Heart left ventricle (tissue), 16 donors: ENCODE data around the gene MYO1C. TPM values are rescaled to one million over a fixed set of nuclear protein-coding genes. Genes with fewer than 3 reads are reported as not detected.

Source experiments
- ATAC-seq, 4 donors: fragments of 200-7000 bp; cut with Tn5 transposase; one replicate each; pipeline ENCODE4 v1.9.1; 2020 to 2022; ENCODE audit warnings: moderate library complexity in 4 of 4, mild to moderate bottlenecking in 3 of 4, moderate number of reproducible peaks in 1 of 4
- DNase-seq, 5 donors: peaks; one replicate each; pipeline ENCODE4 v3.0.0-alpha.2; 2020
- H3K27ac ChIP-seq, 12 donors: fragments of 200-600 bp; sonication (generic) in 4 of 12; one replicate each; pipeline versions ENCODE4 v1.5.0 to v1.8.0; 2016 to 2022; ENCODE audit warnings: mild to moderate bottlenecking in 2 of 12
- H3K27me3 ChIP-seq, 9 donors: fragments of 200-600 bp; sonication (generic) in 2 of 9; one replicate each; pipeline versions ENCODE4 v1.5.1 to v1.8.0; 2016 to 2022; ENCODE audit warnings: mild to moderate bottlenecking in 3 of 9
- H3K36me3 ChIP-seq, 9 donors: fragments of 200-600 bp; sonication (generic) in 2 of 9; one replicate each; pipeline versions ENCODE4 v1.5.0 to v1.8.0; 2018 to 2022; ENCODE audit warnings: mild to moderate bottlenecking in 2 of 9
- H3K4me1 ChIP-seq, 12 donors: fragments of 200-600 bp; sonication (generic) in 4 of 12; one replicate each; pipeline versions ENCODE4 v1.5.0 to v1.8.0; 2016 to 2022; ENCODE audit warnings: mild to moderate bottlenecking in 3 of 12
- H3K4me3 ChIP-seq, 12 donors: fragments of 200-600 bp; sonication (generic) in 4 of 12; one replicate each; pipeline versions ENCODE4 v1.5.0 to v1.8.0; 2017 to 2022; ENCODE audit warnings: mild to moderate bottlenecking in 9 of 12, moderate library complexity in 4 of 12
- H3K9me3 ChIP-seq, 12 donors: fragments of 200-600 bp; sonication (generic) in 4 of 12; one replicate each; pipeline versions ENCODE4 v1.5.0 to v1.8.0; 2016 to 2022; ENCODE audit warnings: mild to moderate bottlenecking in 1 of 12
- POLR2A ChIP-seq, 2 donors: fragments of 450-650 bp; IDR thresholded peaks; one replicate each; pipeline ENCODE4 v1.6.1; 2017; ENCODE audit warnings: antibody characterized with exemption in 2 of 2, mild to moderate bottlenecking in 2 of 2, moderate library complexity in 2 of 2
- WGBS, 4 donors: extraction: QIAGEN DNeasy Blood & Tissue Kit in 2 of 4; methylation state at CpG; one replicate each; pipeline versions ENCODE4 v1.1.5 to v1.1.7; 2013 to 2018; 5-methylcytosine and 5-hydroxymethylcytosine counted together
- intact Hi-C, 10 donors: fragments of 100-400 bp; cut with DNase I; formaldehyde crosslinking; loops; one replicate each; pipeline versions ENCODE4 v1.11.1 to v1.14.2; 2022
- polyA plus RNA-seq, 2 donors: library from polyadenylated mRNA; stranded (reverse); fragments of 200-250 nt; gene quantifications; one replicate each; pipeline ENCODE4 v1.2.3, GENCODE V29; 2013
- total RNA-seq, 9 donors: library from RNA; depleted of rRNA in 2 of 9; stranded (reverse); fragments of >200 nt in 2 of 9; fragmentation: NEBNext Ultra II Directional in 3 of 9; extraction: Animal tissue kit (Norgen Biotek cat#: 25700) in 3 of 9; gene quantifications; one replicate each; pipeline versions ENCODE4 v1.1.0 to v1.2.4, GENCODE V29; 2016 to 2023
- TF ChIP-seq, protein P1 (sequence below), 12 donors: fragments of 200-600 bp; sonication (generic) in 4 of 12; IDR thresholded peaks; one replicate each; pipeline versions ENCODE4 v1.5.0 to v1.8.0; 2018 to 2022; ENCODE audit warnings: antibody characterized with exemption in 12 of 12, mild to moderate bottlenecking in 5 of 12
- donor health status: ischemic (EF 13 %, LVEDD 7.1; RV severe dilation, severe dysfunction).
- donor health status: healthy with polysubstance abuse.
- donor health status: DM: no; HTN: yes; CAD: no.
- donor health status: DM: no; HTN: no; CAD: no.
- donor health status: ischemic (EF 25% LVEDD 6.9; RV normal size, moderate dysfunction).
- donor health status: ischemic (EF 25% LVEDD 5.7; RV mildly dilated, moderate dysfunction).
- donor health status: healthy.
- donor health status: DM: yes; HTN: yes; CAD: no.
- donor health status: ischemic (EF 35%, LVEDD 5.7; RV mildly dilated, moderate dysfunction).
- donor health status: nonischemic (EF 11% LVEDD 7.7; RV severe dilation, severe dysfunction).
- donor health status: DM: yes; HTN: yes; CAD: no.
- donor health status: PGD.
- donor health status: ischemic (EF 29% LVEDD 5.4; RV normal size, mild dysfunction).
- donor health status: nonischemic (EF 23%, LVEDD 6.1; RV moderate dilation, normal function).

Gene MYO1C
- total and polyA plus RNA-seq, 11 donors: 89.6 to 259 (median 174) TPM

DNA sequence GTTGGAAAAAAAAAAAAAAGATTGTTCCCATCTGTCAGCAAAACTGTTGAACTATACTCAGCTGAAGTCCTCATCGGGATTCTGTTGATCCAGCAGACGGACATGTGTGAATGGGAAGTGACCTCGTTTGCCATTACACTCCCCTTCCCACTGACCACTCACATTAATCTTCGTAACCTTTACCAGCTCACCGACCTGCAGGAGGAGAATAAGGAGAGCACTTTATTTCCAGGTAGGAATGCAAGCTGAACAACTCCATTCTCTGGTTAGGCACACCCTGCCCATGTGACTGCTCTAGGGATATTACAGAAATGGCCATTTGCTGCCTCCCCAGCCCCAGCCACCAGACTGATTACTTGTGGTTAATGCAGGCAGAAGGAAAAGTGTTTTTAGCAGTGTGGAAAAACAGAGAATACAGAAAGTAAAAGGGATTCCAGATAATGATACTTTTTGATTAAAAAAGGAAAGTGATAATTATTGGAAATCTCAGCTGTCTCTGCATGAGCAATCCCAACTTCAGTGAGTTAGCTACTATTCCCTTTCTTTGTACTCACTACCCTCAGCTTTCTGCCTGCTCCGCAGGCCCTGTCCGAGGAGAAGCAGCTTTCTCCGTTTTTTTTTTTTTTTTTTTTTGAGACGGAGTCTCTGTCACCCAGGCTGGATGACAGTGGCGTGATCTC, 68.9 kb downstream of the MYO1C start:
- WGBS, 4 donors: 55 to 67% (median 58%) methylated on average over 10 of the region's 10 CpGs
- H3K36me3 ChIP-seq: peaks cover 0 to 79% (median 63%) of the 10 kb centered on the region in 9 donors

DNA sequence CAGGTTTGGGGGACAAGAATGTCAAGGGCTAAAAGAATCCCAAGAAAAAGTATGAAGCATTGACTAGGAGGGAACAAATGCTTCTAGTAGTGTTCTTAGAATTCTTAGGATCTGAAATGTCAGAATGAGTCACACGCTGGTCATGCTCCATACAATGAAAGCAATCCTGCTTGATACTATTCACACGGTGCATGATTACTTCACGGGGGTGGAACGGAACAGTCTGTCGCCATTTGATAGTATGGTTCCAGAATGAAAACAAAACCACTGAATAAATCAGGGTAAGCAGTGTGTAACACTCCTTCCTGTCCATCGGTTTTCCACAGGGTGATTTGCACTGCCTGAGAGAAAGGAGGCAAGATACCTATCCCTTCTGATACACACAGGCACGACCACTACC, 69.6 kb downstream of the MYO1C start:
- intact Hi-C loops: no loop called here
- DNase-seq: peak in 1 of 5 donors; percentile 26
- WGBS, 4 donors: 31 to 52% (median 40%) methylated on average over 7 of the region's 7 CpGs

More for the DNA sequence above, 68.9 kb downstream of the MYO1C start:
- no peak for DNase-seq
- Histone ChIP-seq H3K27me3 (no peaks in the 10 kb centered on the region), H3K4me1 (peaks cover 0 to 30% (median 18%) of the 10 kb centered on the region in 12 donors), H3K4me3 (no peak overlapping the region), H3K27ac (peak overlapping the region in 9 of 12 donors; percentile 35 to 88 (median 67)), H3K9me3 (no peaks in the 10 kb centered on the region)
- intact Hi-C loops: no loop called here
- TF ChIP-seq, protein P1, sequence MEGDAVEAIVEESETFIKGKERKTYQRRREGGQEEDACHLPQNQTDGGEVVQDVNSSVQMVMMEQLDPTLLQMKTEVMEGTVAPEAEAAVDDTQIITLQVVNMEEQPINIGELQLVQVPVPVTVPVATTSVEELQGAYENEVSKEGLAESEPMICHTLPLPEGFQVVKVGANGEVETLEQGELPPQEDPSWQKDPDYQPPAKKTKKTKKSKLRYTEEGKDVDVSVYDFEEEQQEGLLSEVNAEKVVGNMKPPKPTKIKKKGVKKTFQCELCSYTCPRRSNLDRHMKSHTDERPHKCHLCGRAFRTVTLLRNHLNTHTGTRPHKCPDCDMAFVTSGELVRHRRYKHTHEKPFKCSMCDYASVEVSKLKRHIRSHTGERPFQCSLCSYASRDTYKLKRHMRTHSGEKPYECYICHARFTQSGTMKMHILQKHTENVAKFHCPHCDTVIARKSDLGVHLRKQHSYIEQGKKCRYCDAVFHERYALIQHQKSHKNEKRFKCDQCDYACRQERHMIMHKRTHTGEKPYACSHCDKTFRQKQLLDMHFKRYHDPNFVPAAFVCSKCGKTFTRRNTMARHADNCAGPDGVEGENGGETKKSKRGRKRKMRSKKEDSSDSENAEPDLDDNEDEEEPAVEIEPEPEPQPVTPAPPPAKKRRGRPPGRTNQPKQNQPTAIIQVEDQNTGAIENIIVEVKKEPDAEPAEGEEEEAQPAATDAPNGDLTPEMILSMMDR (IDR thresholded peaks at IDR 0.05): no peak
- peak in 3 of 4 donors; percentile 11 to 32 (median 14) for ATAC-seq

DNA sequence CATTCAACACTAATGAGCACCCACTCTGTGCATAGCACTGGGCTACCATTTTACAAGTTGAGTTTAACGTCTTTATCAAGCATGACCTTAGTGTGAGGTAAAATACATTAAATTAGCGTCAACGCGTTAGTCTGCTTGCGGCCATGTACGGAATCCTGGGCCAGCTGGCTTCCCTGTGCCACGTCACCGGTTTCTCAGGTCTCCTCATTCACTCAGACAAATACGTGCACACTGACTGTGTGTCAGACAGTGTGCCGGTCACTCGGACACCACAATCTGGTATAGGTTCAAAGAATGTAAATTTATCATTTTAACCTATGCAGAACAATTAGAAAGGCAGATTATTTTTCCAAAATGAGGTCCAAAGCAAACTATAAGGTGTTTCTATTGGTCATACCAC, 71.0 kb downstream of the MYO1C start:
- H3K36me3 ChIP-seq: peaks cover 0 to 86% (median 58%) of the 10 kb centered on the region in 9 donors
- intact Hi-C loops: no loop called here
- no peak for DNase-seq

More for the DNA sequence above, 69.6 kb downstream of the MYO1C start:
- Histone ChIP-seq H3K4me1 (peaks cover 0 to 30% (median 18%) of the 10 kb centered on the region in 12 donors), H3K27ac (peak overlapping the region in 10 of 12 donors; percentile 50 to 88 (median 69)), H3K9me3 (no peaks in the 10 kb centered on the region), H3K4me3 (no peak overlapping the region), H3K27me3 (no peaks in the 10 kb centered on the region), H3K36me3 (peaks cover 0 to 81% (median 63%) of the 10 kb centered on the region in 9 donors)
- peak; percentile 83 to 93 (median 91) for ATAC-seq
- no peak for TF ChIP-seq POLR2A (IDR thresholded peaks at IDR 0.05)
- TF ChIP-seq, protein P1 (IDR thresholded peaks at IDR 0.05): no peak

DNA sequence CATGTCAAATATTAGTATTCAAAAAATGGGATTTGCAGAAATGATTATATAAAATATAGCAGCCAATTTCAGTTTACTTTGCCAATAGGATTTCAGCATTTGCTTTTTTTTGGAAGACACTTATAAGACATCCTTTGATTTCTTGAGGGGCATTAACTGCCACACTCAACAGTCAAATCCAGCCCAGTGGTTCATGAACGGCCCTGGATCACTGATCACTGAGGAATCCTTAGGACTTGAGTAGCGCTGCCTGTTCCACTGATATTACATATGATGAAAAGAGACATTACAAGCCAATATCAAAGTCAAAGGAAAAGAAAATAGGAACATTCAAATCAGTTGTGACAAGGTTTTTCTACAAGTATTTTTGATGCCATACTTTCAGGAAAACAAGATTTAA, 71.5 kb downstream of the MYO1C start:
- DNase-seq (no peak), ATAC-seq (no peak)
- no peak overlapping the region for H3K27ac ChIP-seq
- intact Hi-C loops: no loop called here
- 77 to 85% (median 78%) methylated on average over 2 of the region's 2 CpGs for WGBS, 4 donors
- peaks cover 0 to 30% (median 17%) of the 10 kb centered on the region in 12 donors for H3K4me1 ChIP-seq
- no peaks in the 10 kb centered on the region for H3K27me3 ChIP-seq
- no peak for TF ChIP-seq POLR2A (IDR thresholded peaks at IDR 0.05)
- TF ChIP-seq, protein P1 (IDR thresholded peaks at IDR 0.05): no peak
- H3K36me3 ChIP-seq: peaks cover 0 to 82% (median 55%) of the 10 kb centered on the region in 9 donors
- no peak overlapping the region for H3K4me3 ChIP-seq
- no peaks in the 10 kb centered on the region for H3K9me3 ChIP-seq

More for the DNA sequence above, 71.0 kb downstream of the MYO1C start:
- Histone ChIP-seq H3K27ac (peak overlapping the region in 4 of 12 donors; percentile 65 to 88 (median 76)), H3K9me3 (no peaks in the 10 kb centered on the region), H3K4me3 (no peak overlapping the region), H3K4me1 (peaks cover 0 to 30% (median 17%) of the 10 kb centered on the region in 12 donors), H3K27me3 (no peaks in the 10 kb centered on the region)
- WGBS, 4 donors: 89 to 95% (median 91%) methylated on average over 11 of the region's 11 CpGs
- no peak for ATAC-seq
- TF ChIP-seq POLR2A (IDR thresholded peaks at IDR 0.05): no peak
- TF ChIP-seq, protein P1 (IDR thresholded peaks at IDR 0.05): no peak
